GM23338 (cell line): ENCODE results near the gene NLGN4X. TPM values are rescaled to one million over a fixed set of nuclear protein-coding genes. Genes with fewer than 3 reads are reported as not detected.

Experiments used
- EZH2 ChIP-seq: fragments of 200-600 bp; sonication (generic); IDR thresholded peaks from one replicate; pipeline ENCODE4 v1.8.0; 2017; ENCODE audit warnings: antibody characterized with exemption, mild to moderate bottlenecking, low read depth; ENCODE audit not compliant: unreplicated experiment
- EZH2phosphoT487 ChIP-seq: fragments of 200-600 bp; sonication (generic); IDR thresholded peaks from one replicate; pipeline ENCODE4 v1.8.1; 2018; ENCODE audit warnings: antibody characterized with exemption; ENCODE audit not compliant: unreplicated experiment
- NANOG ChIP-seq: IDR thresholded peaks from 2 replicates; pipeline ENCODE4 v1.6.1; 2016; ENCODE audit warnings: antibody characterized with exemption, borderline replicate concordance
- ZNF114 ChIP-seq: fragments of 250-450 bp; sonication (Bioruptor Pico); IDR thresholded peaks from 2 replicates; pipeline ENCODE4 v1.5.0; 2020; ENCODE audit warnings: mild to moderate bottlenecking, moderate library complexity
- polyA plus RNA-seq: library from polyadenylated mRNA; unstranded; fragments of >200 nt; fragmentation: Nextera tagmentation; extraction: Ambion mirVana; gene quantifications from 2 replicates; pipeline ENCODE4 v1.2.1, GENCODE V29; 2016
- total RNA-seq: library from RNA; depleted of rRNA; stranded (reverse); fragments of >200 nt; shearing (Covaris generic); gene quantifications from 2 replicates; pipeline ENCODE4 v1.2.3, GENCODE V29; 2014
- TF ChIP-seq, protein P1 (sequence below): fragments of 250-450 bp; sonication (Bioruptor Pico); IDR thresholded peaks from 2 replicates; pipeline ENCODE4 v1.5.0; 2020; ENCODE audit warnings: mild to moderate bottlenecking, moderate library complexity
- TF ChIP-seq, protein P2 (sequence below): IDR thresholded peaks from one replicate; pipeline ENCODE4 v1.6.1; 2018; ENCODE audit warnings: antibody characterized with exemption; ENCODE audit not compliant: unreplicated experiment

Gene NLGN4X
- total and polyA plus RNA-seq, 2 experiments from 2014 or later: 36.0 to 86.5 TPM

DNA sequence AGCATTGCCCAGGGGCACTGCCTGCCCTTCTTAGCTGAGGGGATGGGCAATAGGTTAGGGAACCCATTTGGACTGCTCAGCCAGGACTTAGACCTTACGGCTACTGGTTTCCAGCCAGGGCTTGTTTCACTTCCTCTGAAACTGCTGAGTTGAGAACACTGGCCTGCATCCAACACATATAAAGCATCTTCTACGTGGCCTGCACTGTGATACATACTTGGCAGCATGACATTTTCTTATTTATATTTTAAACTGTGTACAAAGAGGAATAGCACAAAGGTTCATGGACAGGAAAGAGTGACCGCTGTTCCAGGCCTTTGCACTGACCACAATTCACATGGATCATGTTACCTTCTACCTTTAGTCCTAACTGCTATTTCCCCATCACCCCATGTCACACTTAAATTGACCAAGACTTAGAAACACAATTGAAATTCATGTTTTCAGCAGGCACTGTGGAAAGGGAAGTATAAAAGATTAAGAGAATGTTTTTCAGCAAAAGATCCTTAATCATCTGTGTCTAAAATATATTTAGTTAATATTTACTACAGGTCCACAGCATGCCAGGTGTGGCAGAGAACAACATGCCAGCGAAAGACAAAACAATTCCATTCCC, 43.7 kb downstream of the NLGN4X start (continued):
- TF ChIP-seq, protein P1, sequence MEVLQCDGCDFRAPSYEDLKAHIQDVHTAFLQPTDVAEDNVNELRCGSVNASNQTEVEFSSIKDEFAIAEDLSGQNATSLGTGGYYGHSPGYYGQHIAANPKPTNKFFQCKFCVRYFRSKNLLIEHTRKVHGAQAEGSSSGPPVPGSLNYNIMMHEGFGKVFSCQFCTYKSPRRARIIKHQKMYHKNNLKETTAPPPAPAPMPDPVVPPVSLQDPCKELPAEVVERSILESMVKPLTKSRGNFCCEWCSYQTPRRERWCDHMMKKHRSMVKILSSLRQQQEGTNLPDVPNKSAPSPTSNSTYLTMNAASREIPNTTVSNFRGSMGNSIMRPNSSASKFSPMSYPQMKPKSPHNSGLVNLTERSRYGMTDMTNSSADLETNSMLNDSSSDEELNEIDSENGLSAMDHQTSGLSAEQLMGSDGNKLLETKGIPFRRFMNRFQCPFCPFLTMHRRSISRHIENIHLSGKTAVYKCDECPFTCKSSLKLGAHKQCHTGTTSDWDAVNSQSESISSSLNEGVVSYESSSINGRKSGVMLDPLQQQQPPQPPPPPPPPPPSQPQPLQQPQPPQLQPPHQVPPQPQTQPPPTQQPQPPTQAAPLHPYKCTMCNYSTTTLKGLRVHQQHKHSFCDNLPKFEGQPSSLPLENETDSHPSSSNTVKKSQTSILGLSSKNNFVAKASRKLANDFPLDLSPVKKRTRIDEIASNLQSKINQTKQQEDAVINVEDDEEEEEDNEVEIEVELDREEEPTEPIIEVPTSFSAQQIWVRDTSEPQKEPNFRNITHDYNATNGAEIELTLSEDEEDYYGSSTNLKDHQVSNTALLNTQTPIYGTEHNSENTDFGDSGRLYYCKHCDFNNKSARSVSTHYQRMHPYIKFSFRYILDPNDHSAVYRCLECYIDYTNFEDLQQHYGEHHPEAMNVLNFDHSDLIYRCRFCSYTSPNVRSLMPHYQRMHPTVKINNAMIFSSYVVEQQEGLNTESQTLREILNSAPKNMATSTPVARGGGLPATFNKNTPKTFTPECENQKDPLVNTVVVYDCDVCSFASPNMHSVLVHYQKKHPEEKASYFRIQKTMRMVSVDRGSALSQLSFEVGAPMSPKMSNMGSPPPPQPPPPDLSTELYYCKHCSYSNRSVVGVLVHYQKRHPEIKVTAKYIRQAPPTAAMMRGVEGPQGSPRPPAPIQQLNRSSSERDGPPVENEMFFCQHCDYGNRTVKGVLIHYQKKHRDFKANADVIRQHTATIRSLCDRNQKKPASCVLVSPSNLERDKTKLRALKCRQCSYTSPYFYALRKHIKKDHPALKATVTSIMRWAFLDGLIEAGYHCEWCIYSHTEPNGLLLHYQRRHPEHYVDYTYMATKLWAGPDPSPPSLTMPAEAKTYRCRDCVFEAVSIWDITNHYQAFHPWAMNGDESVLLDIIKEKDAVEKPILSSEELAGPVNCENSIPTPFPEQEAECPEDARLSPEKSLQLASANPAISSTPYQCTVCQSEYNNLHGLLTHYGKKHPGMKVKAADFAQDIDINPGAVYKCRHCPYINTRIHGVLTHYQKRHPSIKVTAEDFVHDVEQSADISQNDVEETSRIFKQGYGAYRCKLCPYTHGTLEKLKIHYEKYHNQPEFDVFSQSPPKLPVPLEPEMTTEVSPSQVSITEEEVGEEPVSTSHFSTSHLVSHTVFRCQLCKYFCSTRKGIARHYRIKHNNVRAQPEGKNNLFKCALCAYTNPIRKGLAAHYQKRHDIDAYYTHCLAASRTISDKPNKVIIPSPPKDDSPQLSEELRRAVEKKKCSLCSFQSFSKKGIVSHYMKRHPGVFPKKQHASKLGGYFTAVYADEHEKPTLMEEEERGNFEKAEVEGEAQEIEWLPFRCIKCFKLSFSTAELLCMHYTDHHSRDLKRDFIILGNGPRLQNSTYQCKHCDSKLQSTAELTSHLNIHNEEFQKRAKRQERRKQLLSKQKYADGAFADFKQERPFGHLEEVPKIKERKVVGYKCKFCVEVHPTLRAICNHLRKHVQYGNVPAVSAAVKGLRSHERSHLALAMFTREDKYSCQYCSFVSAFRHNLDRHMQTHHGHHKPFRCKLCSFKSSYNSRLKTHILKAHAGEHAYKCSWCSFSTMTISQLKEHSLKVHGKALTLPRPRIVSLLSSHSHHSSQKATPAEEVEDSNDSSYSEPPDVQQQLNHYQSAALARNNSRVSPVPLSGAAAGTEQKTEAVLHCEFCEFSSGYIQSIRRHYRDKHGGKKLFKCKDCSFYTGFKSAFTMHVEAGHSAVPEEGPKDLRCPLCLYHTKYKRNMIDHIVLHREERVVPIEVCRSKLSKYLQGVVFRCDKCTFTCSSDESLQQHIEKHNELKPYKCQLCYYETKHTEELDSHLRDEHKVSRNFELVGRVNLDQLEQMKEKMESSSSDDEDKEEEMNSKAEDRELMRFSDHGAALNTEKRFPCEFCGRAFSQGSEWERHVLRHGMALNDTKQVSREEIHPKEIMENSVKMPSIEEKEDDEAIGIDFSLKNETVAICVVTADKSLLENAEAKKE (CRISPR knock-in tag): no peak
- TF ChIP-seq EZH2phosphoT487: no peak
- TF ChIP-seq ZNF114 (CRISPR knock-in tag): no peak
- no peak for TF ChIP-seq EZH2
- no peak for TF ChIP-seq NANOG
- TF ChIP-seq, protein P2, sequence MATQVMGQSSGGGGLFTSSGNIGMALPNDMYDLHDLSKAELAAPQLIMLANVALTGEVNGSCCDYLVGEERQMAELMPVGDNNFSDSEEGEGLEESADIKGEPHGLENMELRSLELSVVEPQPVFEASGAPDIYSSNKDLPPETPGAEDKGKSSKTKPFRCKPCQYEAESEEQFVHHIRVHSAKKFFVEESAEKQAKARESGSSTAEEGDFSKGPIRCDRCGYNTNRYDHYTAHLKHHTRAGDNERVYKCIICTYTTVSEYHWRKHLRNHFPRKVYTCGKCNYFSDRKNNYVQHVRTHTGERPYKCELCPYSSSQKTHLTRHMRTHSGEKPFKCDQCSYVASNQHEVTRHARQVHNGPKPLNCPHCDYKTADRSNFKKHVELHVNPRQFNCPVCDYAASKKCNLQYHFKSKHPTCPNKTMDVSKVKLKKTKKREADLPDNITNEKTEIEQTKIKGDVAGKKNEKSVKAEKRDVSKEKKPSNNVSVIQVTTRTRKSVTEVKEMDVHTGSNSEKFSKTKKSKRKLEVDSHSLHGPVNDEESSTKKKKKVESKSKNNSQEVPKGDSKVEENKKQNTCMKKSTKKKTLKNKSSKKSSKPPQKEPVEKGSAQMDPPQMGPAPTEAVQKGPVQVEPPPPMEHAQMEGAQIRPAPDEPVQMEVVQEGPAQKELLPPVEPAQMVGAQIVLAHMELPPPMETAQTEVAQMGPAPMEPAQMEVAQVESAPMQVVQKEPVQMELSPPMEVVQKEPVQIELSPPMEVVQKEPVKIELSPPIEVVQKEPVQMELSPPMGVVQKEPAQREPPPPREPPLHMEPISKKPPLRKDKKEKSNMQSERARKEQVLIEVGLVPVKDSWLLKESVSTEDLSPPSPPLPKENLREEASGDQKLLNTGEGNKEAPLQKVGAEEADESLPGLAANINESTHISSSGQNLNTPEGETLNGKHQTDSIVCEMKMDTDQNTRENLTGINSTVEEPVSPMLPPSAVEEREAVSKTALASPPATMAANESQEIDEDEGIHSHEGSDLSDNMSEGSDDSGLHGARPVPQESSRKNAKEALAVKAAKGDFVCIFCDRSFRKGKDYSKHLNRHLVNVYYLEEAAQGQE: no peak
